IMR-90 (cell line): ENCODE data around the gene RFPL4A. TPM values are rescaled to one million over a fixed set of nuclear protein-coding genes. Genes with fewer than 3 reads are reported as not detected.

Experiments
- ATAC-seq: fragments of 200-7000 bp; cut with Tn5 transposase; 2 replicates; pipeline ENCODE4 v1.9.1; 2020; ENCODE audit warnings: low read depth, mild to moderate bottlenecking, moderate library complexity
- BruUV-seq: library from RNA; stranded (reverse); fragments of 400-500 nt; replicated peaks from 2 replicates; lab custom pipeline; 2021; lab: Mats Ljungman, UMichigan
- CTCF ChIA-PET: fragments of 300-600 bp; formaldehyde crosslinking; extraction: SDS; loops from one replicate; lab custom pipeline; 2021; ENCODE audit warnings: antibody characterized with exemption; lab: Yijun Ruan, JAX
- POLR2A ChIA-PET: fragments of 300-600 bp; sonication (Branson Sonifier 250); formaldehyde crosslinking; loops from one replicate; lab custom pipeline; 2022; ENCODE audit warnings: antibody characterized with exemption; ENCODE audit not compliant: unreplicated experiment; lab: Charles Lee
- DNase-seq: peaks from one replicate; pipeline ENCODE4 v3.0.0; 2013
- H2AFZ ChIP-seq: replicated peaks from 2 replicates; pipeline ENCODE3; 2013; ENCODE audit warnings: low read length, mild to moderate bottlenecking; ENCODE audit not compliant: poor library complexity
- H2AK5ac ChIP-seq: 2 replicates; pipeline ENCODE4 v1.6.1; 2013; ENCODE audit warnings: low read depth, low read length, inconsistent platforms
- H2AK9ac ChIP-seq: replicated peaks from 2 replicates; pipeline ENCODE3; 2013; ENCODE audit warnings: mild to moderate bottlenecking, low read depth, low read length, moderate library complexity; ENCODE audit not compliant: poor library complexity
- H2BK120ac ChIP-seq: 2 replicates; pipeline ENCODE4 v1.6.1; 2013; ENCODE audit warnings: low read depth, low read length, inconsistent platforms
- H2BK15ac ChIP-seq: 3 replicates; pipeline ENCODE4 v1.6.1; 2013; ENCODE audit warnings: low read depth, low read length, inconsistent platforms
- H2BK20ac ChIP-seq: 2 replicates; pipeline ENCODE4 v1.6.1; 2013; ENCODE audit warnings: low read depth, mild to moderate bottlenecking, inconsistent platforms, low read length, moderate library complexity
- H2BK5ac ChIP-seq: 2 replicates; pipeline ENCODE4 v1.6.1; 2013; ENCODE audit warnings: mild to moderate bottlenecking, low read depth, low read length, inconsistent platforms; ENCODE audit not compliant: poor library complexity, severe bottlenecking
- H3K14ac ChIP-seq: replicated peaks from 2 replicates; pipeline ENCODE4 v1.6.1; 2013; ENCODE audit warnings: low read depth, low read length, inconsistent platforms
- H3K18ac ChIP-seq: 2 replicates; pipeline ENCODE4 v1.6.1; 2013; ENCODE audit warnings: low read depth, low read length, control low read depth
- H3K23ac ChIP-seq: 2 replicates; pipeline ENCODE4 v1.6.1; 2013; ENCODE audit warnings: low read depth, low read length, inconsistent platforms
- H3K27ac ChIP-seq: 2 replicates; pipeline ENCODE4 v1.5.1; 2013; ENCODE audit warnings: mild to moderate bottlenecking, control low read depth, low read length; ENCODE audit not compliant: insufficient read depth
- H3K27me3 ChIP-seq: 2 replicates; pipeline ENCODE4 v1.6.1; 2013; ENCODE audit warnings: low read length; ENCODE audit not compliant: control insufficient read depth, insufficient read depth
- H3K36me3 ChIP-seq: 2 replicates; pipeline ENCODE4 v1.6.1; 2013; ENCODE audit warnings: low read length, mixed read lengths; ENCODE audit not compliant: control insufficient read depth, insufficient read depth
- H3K4ac ChIP-seq: 2 replicates; pipeline ENCODE4 v1.6.1; 2013; ENCODE audit warnings: low read depth, low read length, inconsistent platforms
- H3K4me1 ChIP-seq: 2 replicates; pipeline ENCODE4 v1.6.1; 2013; ENCODE audit warnings: low read length, mixed read lengths; ENCODE audit not compliant: control insufficient read depth, insufficient read depth
- H3K4me2 ChIP-seq: 2 replicates; pipeline ENCODE4 v1.6.1; 2013; ENCODE audit warnings: low read depth, mild to moderate bottlenecking, control low read depth, low read length, moderate library complexity
- H3K4me3 ChIP-seq: 2 replicates; pipeline ENCODE4 v1.5.1; 2013; ENCODE audit warnings: low read depth, mild to moderate bottlenecking, control low read depth, low read length, moderate library complexity; ENCODE audit not compliant: insufficient read depth
- H3K56ac ChIP-seq: 2 replicates; pipeline ENCODE4 v1.6.1; 2013; ENCODE audit warnings: low read length, inconsistent platforms; ENCODE audit not compliant: insufficient read depth; ENCODE audit errors: extremely low read depth
- H3K79me1 ChIP-seq, 2 experiments: 2 replicates each; pipeline ENCODE4 v1.6.1; 2013; ENCODE audit warnings: low read length in 2 of 2, inconsistent platforms in 1 of 2, low read depth in 1 of 2
- H3K9ac ChIP-seq: 2 replicates; pipeline ENCODE4 v1.6.1; 2013; ENCODE audit warnings: low read depth, low read length, control low read depth
- H3K9me1 ChIP-seq: 2 replicates; pipeline ENCODE4 v1.6.1; 2013; ENCODE audit warnings: low read length, inconsistent platforms; ENCODE audit not compliant: insufficient read depth
- H3K9me3 ChIP-seq: 2 replicates; pipeline ENCODE4 v1.6.1; 2013; ENCODE audit warnings: low read length; ENCODE audit not compliant: control insufficient read depth, insufficient read depth
- H4K20me1 ChIP-seq: 2 replicates; pipeline ENCODE4 v1.6.1; 2013; ENCODE audit warnings: low read length, inconsistent platforms; ENCODE audit not compliant: insufficient read depth
- H4K5ac ChIP-seq: 2 replicates; pipeline ENCODE4 v1.6.1; 2013; ENCODE audit warnings: mild to moderate bottlenecking, low read depth, low read length, control low read depth
- H4K8ac ChIP-seq, 2 experiments: 2 replicates each; pipeline ENCODE4 v1.6.1; 2013; ENCODE audit warnings: low read depth in 2 of 2, low read length in 2 of 2, control low read depth in 1 of 2, inconsistent platforms in 1 of 2
- H4K91ac ChIP-seq: 2 replicates; pipeline ENCODE4 v1.6.1; 2013; ENCODE audit warnings: low read depth, low read length, inconsistent platforms; ENCODE audit not compliant: insufficient read depth
- BHLHE40 ChIP-seq: fragments of 150-350 bp; IDR thresholded peaks from 2 replicates; pipeline ENCODE4 v1.6.1; 2016; ENCODE audit warnings: mild to moderate bottlenecking, low read depth, low read length
- CEBPB ChIP-seq: IDR thresholded peaks from 2 replicates; pipeline ENCODE4 v1.6.1; 2012; ENCODE audit warnings: low read depth, low read length, improper control_type of control experiment
- CHD1 ChIP-seq: IDR thresholded peaks from 2 replicates; pipeline ENCODE4 v1.6.1; 2012; ENCODE audit warnings: low read depth, low read length, improper control_type of control experiment
- CTCF ChIP-seq: conservative IDR thresholded peaks from 2 replicates; pipeline ENCODE4 v1.5.1; 2012; ENCODE audit warnings: mild to moderate bottlenecking, low read depth, low read length, improper control_type of control experiment
- ELK1 ChIP-seq: fragments of 150-350 bp; IDR thresholded peaks from 2 replicates; pipeline ENCODE4 v1.6.1; 2016; ENCODE audit warnings: low read depth, mild to moderate bottlenecking, low read length, moderate library complexity, borderline replicate concordance
- FOS ChIP-seq: fragments of 150-350 bp; IDR thresholded peaks from 2 replicates; pipeline ENCODE4 v1.6.1; 2016; ENCODE audit warnings: low read depth, low read length
- MAFK ChIP-seq: IDR thresholded peaks from 2 replicates; pipeline ENCODE4 v1.6.1; 2012; ENCODE audit warnings: low read depth, low read length, improper control_type of control experiment
- MAZ ChIP-seq: IDR thresholded peaks from 2 replicates; pipeline ENCODE4 v1.6.1; 2012; ENCODE audit warnings: low read depth, mild to moderate bottlenecking, low read length, improper control_type of control experiment, moderate library complexity, borderline replicate concordance
- MXI1 ChIP-seq: IDR thresholded peaks from 2 replicates; pipeline ENCODE4 v1.6.1; 2012; ENCODE audit warnings: low read depth, mild to moderate bottlenecking, low read length, moderate library complexity, borderline replicate concordance
- NFE2L2 ChIP-seq: fragments of 150-350 bp; IDR thresholded peaks from 2 replicates; pipeline ENCODE4 v1.6.1; 2016; ENCODE audit warnings: low read depth, mild to moderate bottlenecking, low read length
- POLR2A ChIP-seq: IDR thresholded peaks from 2 replicates; pipeline ENCODE4 v1.6.1; 2012; ENCODE audit warnings: mild to moderate bottlenecking, low read depth, low read length
- RAD21 ChIP-seq: IDR thresholded peaks from 2 replicates; pipeline ENCODE4 v1.6.1; 2012; ENCODE audit warnings: low read length, improper control_type of control experiment
- RCOR1 ChIP-seq: IDR thresholded peaks from 2 replicates; pipeline ENCODE4 v1.6.1; 2012; ENCODE audit warnings: mild to moderate bottlenecking, low read length, improper control_type of control experiment; ENCODE audit not compliant: insufficient replicate concordance
- RFX5 ChIP-seq: IDR thresholded peaks from 2 replicates; pipeline ENCODE4 v1.8.0; 2012; ENCODE audit warnings: low read depth, mild to moderate bottlenecking, low read length, moderate library complexity
- SMC3 ChIP-seq: fragments of 150-350 bp; IDR thresholded peaks from 2 replicates; pipeline ENCODE4 v1.6.1; 2016; ENCODE audit warnings: low read depth, mild to moderate bottlenecking, antibody characterized with exemption, low read length, moderate library complexity
- WGBS, 2 experiments: methylation state at CpG; one replicate each; pipeline versions ENCODE4 v1.1.5 to v1.1.7; 2013; ENCODE audit warnings: missing lambda C conversion rate in 2 of 2; ENCODE audit not compliant: insufficient read length in 1 of 2; ENCODE audit errors: extremely low coverage in 2 of 2; 5-methylcytosine and 5-hydroxymethylcytosine counted together
- dilution Hi-C: fragments of 300-500 bp; cut with HindIII; formaldehyde crosslinking; loops from one replicate; pipeline ENCODE4 v1.14.3; 2018; ENCODE audit warnings: low sequenced_read_pairs; ENCODE audit not compliant: unreplicated experiment
- in situ Hi-C: fragments of 300-500 bp; cut with MboI; formaldehyde crosslinking; loops from 3 replicates; pipeline ENCODE4 v1.14.3; 2019; ENCODE audit warnings: low sequenced_read_pairs, inconsistent platforms, mixed read lengths
- intact Hi-C: fragments of 100-400 bp; cut with micrococcal nuclease; formaldehyde crosslinking; loops from 2 replicates; pipeline ENCODE4 v1.10.0; 2022
- polyA plus RNA-seq, 3 experiments: library from polyadenylated mRNA; depleted of rRNA; stranded (reverse); fragments of >200 nt; gene quantifications; 2 replicates each; pipeline ENCODE4 v1.2.3, GENCODE V29; 2012; ENCODE audit warnings: low replicate concordance in 1 of 3
- total RNA-seq: library from RNA; depleted of rRNA; stranded (reverse); fragments of >200 nt; gene quantifications from 2 replicates; pipeline ENCODE4 v1.2.3, GENCODE V29; 2012
- TF ChIP-seq, protein P1 (sequence below): fragments of 150-350 bp; IDR thresholded peaks from 2 replicates; pipeline ENCODE4 v1.6.1; 2017; ENCODE audit warnings: mild to moderate bottlenecking, antibody characterized with exemption, low read length, low read depth

Gene RFPL4A
- total and polyA plus RNA-seq, 2 of the 4 experiments (the other 2 are of a cell fraction), result 0.07 TPM; not detected in 1

DNA sequence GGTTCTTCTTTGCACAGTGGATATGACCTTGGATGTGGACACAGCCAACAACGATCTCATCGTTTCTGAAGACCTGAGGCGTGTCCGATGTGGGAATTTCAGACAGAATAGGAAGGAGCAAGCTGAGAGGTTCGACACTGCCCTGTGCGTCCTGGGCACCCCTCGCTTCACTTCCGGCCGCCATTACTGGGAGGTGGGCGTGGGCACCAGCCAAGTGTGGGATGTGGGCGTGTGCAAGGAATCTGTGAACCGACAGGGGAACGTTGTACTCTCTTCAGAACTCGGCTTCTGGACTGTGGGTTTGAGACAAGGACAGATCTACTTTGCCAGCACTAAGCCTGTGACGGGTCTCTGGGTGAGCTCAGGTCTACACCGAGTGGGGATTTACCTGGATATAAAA, 19.4 kb downstream of the RFPL4A start:
- Histone ChIP-seq H3K4me2 (no peak overlapping the region), H3K9ac (no peak overlapping the region), H3K4me1 (no peaks in the 10 kb centered on the region), H3K27ac (no peak overlapping the region), H3K18ac (no peak overlapping the region), H2AFZ (no peak overlapping the region), H4K5ac (no peak overlapping the region), H3K14ac (no peak overlapping the region), H4K8ac (no peak overlapping the region), H2BK20ac (no peak overlapping the region), H3K9me3 (peaks cover 16% of the 10 kb centered on the region), H3K23ac (no peak overlapping the region), H3K4ac (no peak overlapping the region), H2AK9ac (no peak overlapping the region), H2AK5ac (no peak overlapping the region), H4K91ac (no peak overlapping the region), H2BK15ac (no peak overlapping the region), H3K27me3 (no peaks in the 10 kb centered on the region), H2BK120ac (no peak overlapping the region), H3K9me1 (no peaks in the 10 kb centered on the region), H4K20me1 (no peaks in the 10 kb centered on the region), H3K79me1 (no peaks in the 10 kb centered on the region), H3K36me3 (no peaks in the 10 kb centered on the region), H3K4me3 (no peak overlapping the region), H2BK5ac (no peak overlapping the region), H3K56ac (no peak overlapping the region)
- no TSS peak for BruUV-seq
- DNase-seq (no peak), ATAC-seq (no peak)
- ChIA-PET CTCF (no interaction called here), POLR2A (no interaction called here)
- TF ChIP-seq BHLHE40, result no peak
- no peak for TF ChIP-seq CHD1
- TF ChIP-seq MAZ, result no peak
- TF ChIP-seq MAFK, result no peak
- no peak for TF ChIP-seq NFE2L2
- no peak for TF ChIP-seq RCOR1
- TF ChIP-seq, protein P1, sequence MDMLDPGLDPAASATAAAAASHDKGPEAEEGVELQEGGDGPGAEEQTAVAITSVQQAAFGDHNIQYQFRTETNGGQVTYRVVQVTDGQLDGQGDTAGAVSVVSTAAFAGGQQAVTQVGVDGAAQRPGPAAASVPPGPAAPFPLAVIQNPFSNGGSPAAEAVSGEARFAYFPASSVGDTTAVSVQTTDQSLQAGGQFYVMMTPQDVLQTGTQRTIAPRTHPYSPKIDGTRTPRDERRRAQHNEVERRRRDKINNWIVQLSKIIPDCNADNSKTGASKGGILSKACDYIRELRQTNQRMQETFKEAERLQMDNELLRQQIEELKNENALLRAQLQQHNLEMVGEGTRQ, result no peak
- TF ChIP-seq ELK1, result no peak
- TF ChIP-seq FOS, result no peak
- TF ChIP-seq POLR2A, result no peak
- no peak for TF ChIP-seq CEBPB
- no peak for TF ChIP-seq RAD21
- TF ChIP-seq MXI1, result no peak
- TF ChIP-seq RFX5, result no peak
- TF ChIP-seq SMC3, result no peak
- TF ChIP-seq CTCF, result no peak
- in situ Hi-C loops, result no loop called here
- intact Hi-C loops, result no loop called here
- dilution Hi-C loops, result no loop called here
- 77% methylated on average over 6 of the region's 16 CpGs; no CpG with 5 or more reads in 1 of the 2 experiments for WGBS, 2 experiments
